ENCODE results near the gene PARL.

Gene PARL

GRCh38 chr3:183811638-183812037 is 73.0 kb downstream of the PARL start:
- DNase-seq (ENCODE audit: low read depth): no peak
- TF ChIP-seq CTCF (IDR thresholded peaks at IDR 0.05; ENCODE audit: control insufficient read depth, extremely low read depth, insufficient read depth): no peak
- H3K4me3 ChIP-seq (ENCODE audit: low read depth, low read length): no peak overlapping the region

GRCh38 chr3:183810643-183811594 is 73.8 kb downstream of the PARL start:
- no peak for DNase-seq (ENCODE audit: low read depth)
- no peak for TF ChIP-seq CTCF (IDR thresholded peaks at IDR 0.05; ENCODE audit: control insufficient read depth, extremely low read depth, insufficient read depth)

GRCh38 chr3:183809270-183809669 is 75.4 kb downstream of the PARL start:
- DNase-seq (ENCODE audit: low read depth): peak; percentile 27
- TF ChIP-seq CTCF (IDR thresholded peaks at IDR 0.05; ENCODE audit: control insufficient read depth, extremely low read depth, insufficient read depth): no peak
- H3K4me3 ChIP-seq (ENCODE audit: low read depth, low read length): no peak overlapping the region

More at GRCh38 chr3:183810643-183811594, 73.8 kb downstream of the PARL start:
- H3K4me3 ChIP-seq (ENCODE audit: low read depth, low read length): no peak overlapping the region

- no peak for TF ChIP-seq CTCF (IDR thresholded peaks at IDR 0.05; ENCODE audit: control insufficient read depth, extremely low read depth, insufficient read depth)
- DNase-seq (ENCODE audit: low read depth): no peak
- no peak overlapping the region for H3K4me3 ChIP-seq (ENCODE audit: low read depth, low read length)
Observed at GRCh38 chr3:183808355-183808754, 76.3 kb downstream of the PARL start.

- no peak overlapping the region for H3K4me3 ChIP-seq (ENCODE audit: low read depth, low read length)
- no peak for DNase-seq (ENCODE audit: low read depth)
- TF ChIP-seq CTCF (IDR thresholded peaks at IDR 0.05; ENCODE audit: control insufficient read depth, extremely low read depth, insufficient read depth): no peak
Observed at GRCh38 chr3:183807881-183808280, 76.8 kb downstream of the PARL start.

GRCh38 chr3:183807209-183807728 is 77.4 kb downstream of the PARL start:
- DNase-seq (ENCODE audit: low read depth): no peak
- TF ChIP-seq CTCF (IDR thresholded peaks at IDR 0.05; ENCODE audit: control insufficient read depth, extremely low read depth, insufficient read depth): no peak

More at GRCh38 chr3:183807209-183807728, 77.4 kb downstream of the PARL start:
- no peak overlapping the region for H3K4me3 ChIP-seq (ENCODE audit: low read depth, low read length)
